GM20000 (cell line): ENCODE measurements around the gene VWF.

ENCODE experiments used
- DNase-seq: peaks from one replicate; pipeline ENCODE4 v3.0.0; 2012; ENCODE audit warnings: low spot score
- TF ChIP-seq, protein P1 (sequence below): IDR thresholded peaks from 2 replicates; pipeline ENCODE4 v1.5.1; 2012; ENCODE audit warnings: mild to moderate bottlenecking, control low read depth; ENCODE audit errors: extremely low read depth, missing control alignments

The VWF gene

DNA sequence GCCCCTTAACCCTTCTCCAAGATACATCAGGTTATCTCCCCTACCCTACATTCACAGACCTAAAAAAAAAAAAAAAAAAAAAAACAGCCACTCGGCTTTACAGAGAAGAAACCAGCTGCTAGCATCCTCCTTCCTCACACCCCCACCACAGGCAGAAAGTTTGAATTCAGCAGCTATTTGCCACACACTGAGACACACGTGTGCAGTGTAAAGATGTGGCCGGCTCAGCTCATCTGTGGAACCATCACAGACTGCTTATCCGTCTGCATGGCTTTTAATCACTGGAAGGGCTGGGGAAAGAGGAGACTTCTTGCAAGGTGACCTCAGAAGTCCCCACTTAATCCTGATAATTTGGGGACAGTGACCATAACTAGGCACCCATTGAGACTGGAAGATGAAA lies 50.0 kb downstream of the VWF start:
- no peak for DNase-seq
- TF ChIP-seq, protein P1, sequence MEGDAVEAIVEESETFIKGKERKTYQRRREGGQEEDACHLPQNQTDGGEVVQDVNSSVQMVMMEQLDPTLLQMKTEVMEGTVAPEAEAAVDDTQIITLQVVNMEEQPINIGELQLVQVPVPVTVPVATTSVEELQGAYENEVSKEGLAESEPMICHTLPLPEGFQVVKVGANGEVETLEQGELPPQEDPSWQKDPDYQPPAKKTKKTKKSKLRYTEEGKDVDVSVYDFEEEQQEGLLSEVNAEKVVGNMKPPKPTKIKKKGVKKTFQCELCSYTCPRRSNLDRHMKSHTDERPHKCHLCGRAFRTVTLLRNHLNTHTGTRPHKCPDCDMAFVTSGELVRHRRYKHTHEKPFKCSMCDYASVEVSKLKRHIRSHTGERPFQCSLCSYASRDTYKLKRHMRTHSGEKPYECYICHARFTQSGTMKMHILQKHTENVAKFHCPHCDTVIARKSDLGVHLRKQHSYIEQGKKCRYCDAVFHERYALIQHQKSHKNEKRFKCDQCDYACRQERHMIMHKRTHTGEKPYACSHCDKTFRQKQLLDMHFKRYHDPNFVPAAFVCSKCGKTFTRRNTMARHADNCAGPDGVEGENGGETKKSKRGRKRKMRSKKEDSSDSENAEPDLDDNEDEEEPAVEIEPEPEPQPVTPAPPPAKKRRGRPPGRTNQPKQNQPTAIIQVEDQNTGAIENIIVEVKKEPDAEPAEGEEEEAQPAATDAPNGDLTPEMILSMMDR = no peak

DNA sequence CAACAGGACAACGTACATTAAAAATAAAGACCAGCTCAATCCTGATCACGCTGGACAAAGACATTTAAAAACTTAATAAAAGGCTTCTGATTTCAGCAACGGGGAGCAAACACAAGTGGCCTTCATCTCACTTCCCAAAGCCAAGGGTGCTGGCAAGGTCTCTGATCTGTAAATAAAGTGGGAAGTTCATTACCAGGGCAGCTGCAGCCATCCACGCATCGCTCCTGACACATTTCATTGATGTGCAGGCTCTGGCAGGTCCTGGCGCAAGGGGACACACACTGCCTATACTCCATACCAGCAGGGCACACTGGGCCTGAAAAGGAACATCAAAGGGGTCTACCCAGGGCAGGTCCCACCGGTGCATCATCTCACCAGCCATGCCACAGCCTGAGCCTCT lies 51.0 kb downstream of the VWF start:
- DNase-seq = no peak
- TF ChIP-seq, protein P1 = no peak

DNA sequence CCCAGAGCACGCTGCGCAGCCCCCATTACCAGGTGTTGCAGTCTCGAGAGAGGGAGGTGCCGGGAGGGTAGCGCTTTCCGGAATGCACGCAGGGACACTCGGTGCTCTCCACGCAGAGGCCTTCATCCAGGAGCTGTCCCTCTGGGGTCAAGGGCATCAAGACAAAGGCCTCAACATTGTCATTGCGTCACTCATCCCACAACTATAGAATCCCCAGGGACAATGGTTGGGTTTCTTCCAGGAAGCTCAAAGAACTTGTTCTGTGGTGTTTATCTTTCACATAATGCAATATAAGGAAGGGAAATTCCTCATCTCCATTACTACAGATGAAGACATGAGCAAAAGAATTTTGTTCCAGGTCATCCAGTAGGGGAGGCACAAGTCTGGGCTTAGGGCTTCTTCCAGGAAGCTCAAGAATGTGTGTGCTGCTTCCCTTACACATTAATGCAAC lies 52.1 kb downstream of the VWF start:
- TF ChIP-seq, protein P1 = no peak
- DNase-seq = no peak

DNA sequence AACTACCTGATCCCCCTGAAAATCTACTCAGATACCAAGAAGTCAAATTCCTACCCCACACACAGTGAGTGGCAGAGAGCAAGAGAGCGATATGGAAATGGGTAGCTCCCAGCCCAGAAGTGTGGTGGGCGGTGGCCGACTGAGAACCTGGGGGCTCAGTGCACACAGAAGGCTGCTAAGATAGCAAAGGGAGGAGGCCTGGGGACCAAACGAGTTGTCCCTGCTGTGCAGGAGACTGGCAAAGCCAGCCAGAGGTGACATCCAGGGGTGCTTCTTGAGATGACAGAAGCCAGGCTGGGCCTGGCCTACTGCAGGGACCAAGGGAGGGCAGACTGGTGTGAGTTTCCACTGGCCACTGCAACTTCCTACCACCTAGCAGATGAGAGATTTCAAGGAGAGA lies 52.9 kb downstream of the VWF start:
- TF ChIP-seq, protein P1 = no peak
- DNase-seq = no peak

DNA sequence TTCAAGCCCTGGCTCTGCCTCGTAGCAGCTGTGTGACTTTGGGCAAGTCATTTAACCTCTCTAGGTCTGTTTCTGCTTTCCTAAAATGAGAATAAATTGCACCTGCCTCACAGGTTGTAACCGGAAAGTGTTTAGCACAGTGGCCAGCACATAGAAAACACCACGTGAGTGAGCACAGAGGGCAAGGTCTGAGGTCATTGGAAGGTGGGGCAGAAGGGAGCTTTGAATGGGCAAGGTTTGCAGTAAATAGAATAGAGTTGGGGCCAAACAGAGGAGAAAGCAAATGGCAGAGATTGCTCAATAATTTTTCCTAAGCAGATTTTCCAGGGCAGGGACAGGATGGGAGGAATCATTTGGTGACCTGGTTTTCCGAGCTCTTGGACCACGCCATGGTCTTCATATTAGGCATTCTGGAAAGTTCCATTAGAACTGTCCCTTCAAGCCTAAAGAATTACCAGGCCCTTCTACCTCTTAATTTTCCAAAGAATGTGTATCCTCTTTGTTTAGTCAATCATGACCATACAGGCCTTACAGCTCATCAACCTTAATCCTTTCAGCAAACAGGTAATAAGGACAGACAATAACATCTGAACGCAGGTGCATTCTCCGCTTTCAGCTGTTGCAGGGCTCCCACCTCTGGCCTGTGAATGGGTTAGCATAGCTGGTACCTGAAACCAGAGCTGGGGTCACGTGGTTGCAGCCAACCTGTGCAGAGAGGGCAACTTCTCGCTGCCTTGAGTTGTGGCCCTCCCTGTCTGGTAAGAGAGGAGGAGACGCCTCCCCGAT lies 53.8 kb downstream of the VWF start:
- DNase-seq = no peak
- TF ChIP-seq, protein P1 = no peak

DNA sequence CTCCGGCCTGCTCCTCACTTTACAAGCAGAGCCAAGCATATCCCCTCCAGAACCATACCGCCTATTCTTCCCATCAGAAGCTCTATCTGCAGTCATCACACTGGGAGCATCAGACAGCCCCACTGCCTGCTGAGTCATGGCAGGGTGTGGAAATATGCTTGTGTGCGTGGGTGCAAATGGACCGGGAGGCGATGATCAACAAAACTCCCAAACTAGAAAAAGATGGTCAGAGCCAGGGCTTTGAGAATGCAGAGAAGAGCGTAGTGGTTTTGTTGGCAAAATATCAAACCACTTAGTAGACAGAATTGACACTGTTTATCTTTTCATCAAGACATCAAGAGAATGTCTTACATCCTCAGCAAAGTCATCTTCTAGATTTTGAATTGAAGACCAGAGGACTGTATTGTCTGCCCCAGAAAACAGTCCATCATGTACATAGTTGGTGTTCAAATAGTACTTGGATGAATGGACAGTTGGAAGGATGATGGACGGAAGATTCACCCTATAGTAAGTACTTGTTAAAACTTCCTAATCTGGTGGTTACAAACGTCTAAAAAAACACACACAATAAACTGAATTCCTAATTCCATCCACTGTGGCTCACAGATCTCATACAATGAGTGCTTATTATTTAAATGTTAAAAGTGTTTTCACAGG lies 54.9 kb downstream of the VWF start:
- DNase-seq = no peak
- TF ChIP-seq, protein P1 = no peak

DNA sequence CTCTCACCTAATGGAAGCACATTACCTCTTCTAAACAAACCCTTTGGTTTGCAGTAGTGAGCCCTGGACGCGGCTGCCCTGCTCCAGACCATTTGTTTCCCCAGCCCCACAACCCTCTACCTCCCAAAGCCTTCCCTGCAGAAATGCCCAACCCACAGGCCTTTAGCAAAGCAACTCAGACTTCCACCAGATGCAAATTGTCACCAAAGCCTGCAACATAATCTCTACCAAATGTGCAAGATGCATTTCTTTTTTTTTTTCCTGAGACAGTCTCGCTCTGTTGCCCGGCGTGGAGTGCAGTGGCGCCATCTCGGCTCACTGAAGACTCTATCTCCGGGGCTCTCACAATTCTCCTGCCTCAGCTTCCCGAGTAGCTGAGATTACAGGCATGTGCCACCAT lies 56.2 kb downstream of the VWF start:
- no peak for DNase-seq
- TF ChIP-seq, protein P1 = no peak
